Muscle of leg (tissue), 11 donors: Measurements from ENCODE around the gene NUP50. TPM values are rescaled to one million over a fixed set of nuclear protein-coding genes. Genes with fewer than 3 reads are reported as not detected.

Experiments used
- DNase-seq: peaks from one replicate; pipeline ENCODE4 v3.0.0; 2013
- H3K27ac ChIP-seq: one replicate; pipeline ENCODE4 v1.5.1; 2013; ENCODE audit warnings: mild to moderate bottlenecking, low read length, control low read depth
- H3K27me3 ChIP-seq: one replicate; pipeline ENCODE4 v1.6.1; 2013; ENCODE audit warnings: low read length; ENCODE audit not compliant: control insufficient read depth, insufficient read depth
- H3K36me3 ChIP-seq: one replicate; pipeline ENCODE4 v1.6.1; 2013; ENCODE audit warnings: low read length; ENCODE audit not compliant: control insufficient read depth, insufficient read depth
- H3K4me1 ChIP-seq: one replicate; pipeline ENCODE4 v1.6.1; 2013; ENCODE audit warnings: low read length; ENCODE audit not compliant: control insufficient read depth, insufficient read depth
- H3K4me3 ChIP-seq: one replicate; pipeline ENCODE4 v1.5.1; 2013; ENCODE audit warnings: low read length, control low read depth
- H3K9me3 ChIP-seq: replicated peaks from 2 replicates; pipeline ENCODE4 v1.6.1; 2013; ENCODE audit warnings: low read depth, low read length; ENCODE audit not compliant: control insufficient read depth
- WGBS: methylation state at CpG from one replicate; pipeline ENCODE4 v1.1.5; 2013; ENCODE audit warnings: missing lambda C conversion rate; ENCODE audit not compliant: insufficient coverage; 5-methylcytosine and 5-hydroxymethylcytosine counted together
- polyA plus RNA-seq, 8 donors: library from polyadenylated mRNA; unstranded; fragments of 120-200 nt; gene quantifications; one replicate each; pipeline versions ENCODE4 v1.2.1 to v1.2.3, GENCODE V29; 2013; ENCODE audit warnings: inconsistent platforms in 1 of 8, low replicate concordance in 1 of 8; ENCODE audit not compliant: insufficient read length in 8 of 8, insufficient read depth in 1 of 8
- total RNA-seq: library from RNA; stranded (reverse); fragments of 120-200 nt; gene quantifications from one replicate; pipeline ENCODE4 v1.2.4, GENCODE V29; 2013

The NUP50 gene
- total and polyA plus RNA-seq, 9 donors: 16.9 to 28.5 (median 21.2) TPM

DNA sequence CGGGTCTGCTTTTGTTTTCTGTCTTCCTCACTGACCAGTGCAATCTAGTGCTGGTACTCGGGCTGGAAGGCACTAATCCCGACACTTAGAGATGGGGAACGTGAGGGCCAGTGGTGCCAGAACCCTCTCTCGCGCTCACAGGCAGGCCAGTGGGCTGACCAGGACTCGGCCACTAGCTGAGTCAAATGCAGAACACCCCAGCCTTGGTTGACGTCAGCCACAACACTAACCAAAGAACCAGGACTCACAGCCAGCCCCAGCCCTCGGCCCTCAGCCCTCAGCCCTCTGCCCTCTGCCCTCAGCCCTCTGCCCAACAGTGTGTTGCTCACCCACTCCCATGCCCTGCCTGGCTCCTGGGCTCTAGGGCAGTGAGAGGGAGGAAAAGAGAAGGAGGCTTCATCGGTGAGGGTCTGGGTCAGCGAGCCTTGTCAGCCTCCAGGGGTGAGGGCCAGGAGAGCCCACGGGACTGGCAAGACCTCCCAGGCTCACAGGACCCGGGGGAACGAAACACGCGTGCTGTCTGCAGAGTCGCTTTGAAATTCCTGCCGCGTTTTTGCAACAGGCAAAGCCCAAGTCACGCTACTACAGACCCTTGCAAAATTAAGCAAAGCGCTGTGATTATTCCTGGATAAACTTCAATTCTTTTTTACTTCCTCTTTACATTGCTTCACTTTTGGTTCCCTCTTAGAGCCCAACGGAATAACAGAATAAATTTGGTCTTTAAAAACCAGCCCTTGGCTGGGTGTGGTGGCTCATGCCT, 49.4 kb downstream of the NUP50 start:
- peak overlapping the region; percentile 21 for H3K27ac ChIP-seq
- WGBS: 66% methylated on average over 14 of the region's 22 CpGs
- H3K4me1 ChIP-seq: peaks cover 36% of the 10 kb centered on the region
- H3K36me3 ChIP-seq: no peaks in the 10 kb centered on the region
- no peaks in the 10 kb centered on the region for H3K9me3 ChIP-seq
- peak; percentile 35 for DNase-seq
- peaks cover 12% of the 10 kb centered on the region for H3K27me3 ChIP-seq
- no peak overlapping the region for H3K4me3 ChIP-seq

DNA sequence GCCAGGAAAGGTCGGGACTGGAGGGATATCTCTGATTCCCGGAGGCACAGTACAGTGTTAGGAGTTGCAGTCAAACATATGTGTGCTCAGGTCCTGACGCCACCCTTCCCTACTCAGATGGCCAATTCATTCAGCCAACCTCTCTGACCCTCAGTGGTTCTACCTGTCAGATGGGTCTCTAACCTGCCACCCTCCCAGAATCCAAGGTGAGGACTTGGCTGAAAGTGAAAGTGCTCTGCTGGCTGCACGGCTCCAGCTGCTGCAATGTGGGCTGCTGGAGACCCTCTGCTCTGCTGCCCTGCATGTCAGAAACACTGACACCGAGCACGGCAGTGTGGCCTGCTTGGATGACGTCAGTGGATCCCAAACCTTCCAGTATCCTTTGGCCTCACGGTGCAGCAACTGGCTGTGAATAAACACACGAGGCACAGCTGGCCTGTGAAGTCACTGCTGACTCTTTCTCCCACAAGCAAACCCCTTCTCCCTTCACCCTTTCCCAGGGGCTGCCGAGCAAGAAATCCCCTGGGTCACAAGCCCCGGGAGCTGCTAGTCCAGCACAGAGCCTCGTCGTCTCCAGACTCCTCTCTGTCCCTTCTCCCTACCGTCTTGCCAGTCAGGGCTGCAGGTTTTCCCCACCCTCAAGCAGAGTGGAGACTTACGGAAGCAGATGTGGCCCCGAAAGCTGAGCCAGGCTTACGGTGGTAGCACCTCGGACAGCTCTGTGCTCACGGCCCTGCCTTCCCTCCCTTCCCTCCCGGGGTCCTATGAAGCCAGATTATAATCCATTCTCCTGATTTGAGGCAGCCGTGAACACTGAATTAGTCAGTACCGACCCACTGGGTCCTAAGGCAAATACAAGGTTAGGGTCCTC, 52.6 kb downstream of the NUP50 start:
- peak; percentile 44 for DNase-seq
- no peak overlapping the region for H3K27ac ChIP-seq
- H3K27me3 ChIP-seq: peaks cover 12% of the 10 kb centered on the region
- 22% methylated on average over 20 of the region's 22 CpGs for WGBS
- no peaks in the 10 kb centered on the region for H3K9me3 ChIP-seq
- no peak overlapping the region for H3K4me3 ChIP-seq
- peaks cover 17% of the 10 kb centered on the region for H3K4me1 ChIP-seq
- no peaks in the 10 kb centered on the region for H3K36me3 ChIP-seq

DNA sequence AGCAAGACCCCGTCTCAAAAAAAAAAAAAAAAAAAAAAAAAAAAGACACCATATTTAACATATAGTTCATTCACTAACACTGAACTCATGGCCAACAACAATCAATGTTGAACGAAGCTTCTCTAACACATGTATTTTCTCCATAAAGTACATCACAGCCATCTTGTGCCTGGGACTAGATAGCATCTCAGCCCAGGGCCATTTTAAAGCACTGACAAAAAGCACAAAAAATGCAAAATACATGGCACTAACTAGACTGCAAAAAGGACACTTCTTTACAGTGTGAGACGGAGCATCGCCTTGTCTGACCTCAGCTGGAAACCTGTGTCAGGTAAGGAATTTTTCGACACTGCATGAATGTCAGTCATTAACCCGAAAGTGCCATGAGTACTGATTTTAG, 53.6 kb downstream of the NUP50 start:
- peaks cover 8% of the 10 kb centered on the region for H3K4me1 ChIP-seq
- WGBS: 92% methylated on average over 4 of the region's 6 CpGs
- no peak for DNase-seq
- no peaks in the 10 kb centered on the region for H3K9me3 ChIP-seq
- H3K4me3 ChIP-seq: no peak overlapping the region
- no peak overlapping the region for H3K27ac ChIP-seq
- H3K36me3 ChIP-seq: no peaks in the 10 kb centered on the region
- H3K27me3 ChIP-seq: peaks cover 12% of the 10 kb centered on the region

DNA sequence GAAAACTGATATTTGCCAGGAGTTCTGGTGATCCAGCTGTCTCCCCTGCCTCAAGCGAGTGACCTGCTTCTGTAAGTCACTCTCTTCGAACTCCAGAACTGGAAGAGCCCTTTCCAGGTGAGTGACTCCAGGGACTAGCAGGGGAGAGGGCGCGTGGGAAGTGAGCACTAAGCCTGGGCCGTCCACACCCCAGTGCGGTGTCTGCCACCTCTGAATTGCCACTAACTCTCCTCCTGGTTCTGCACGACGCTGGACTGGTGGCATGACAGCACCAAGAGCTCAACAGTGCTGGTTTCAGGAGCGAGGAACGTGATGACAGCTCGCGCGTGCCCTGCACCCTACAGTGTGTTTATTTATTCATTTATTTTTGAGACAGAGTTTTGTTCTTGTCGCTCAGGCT, 54.1 kb downstream of the NUP50 start:
- H3K4me3 ChIP-seq: no peak overlapping the region
- WGBS: 90% methylated on average over 6 of the region's 14 CpGs
- H3K27ac ChIP-seq: no peak overlapping the region
- no peaks in the 10 kb centered on the region for H3K36me3 ChIP-seq
- H3K27me3 ChIP-seq: peaks cover 7% of the 10 kb centered on the region
- DNase-seq: no peak
- H3K9me3 ChIP-seq: no peaks in the 10 kb centered on the region
- peaks cover 6% of the 10 kb centered on the region for H3K4me1 ChIP-seq

DNA sequence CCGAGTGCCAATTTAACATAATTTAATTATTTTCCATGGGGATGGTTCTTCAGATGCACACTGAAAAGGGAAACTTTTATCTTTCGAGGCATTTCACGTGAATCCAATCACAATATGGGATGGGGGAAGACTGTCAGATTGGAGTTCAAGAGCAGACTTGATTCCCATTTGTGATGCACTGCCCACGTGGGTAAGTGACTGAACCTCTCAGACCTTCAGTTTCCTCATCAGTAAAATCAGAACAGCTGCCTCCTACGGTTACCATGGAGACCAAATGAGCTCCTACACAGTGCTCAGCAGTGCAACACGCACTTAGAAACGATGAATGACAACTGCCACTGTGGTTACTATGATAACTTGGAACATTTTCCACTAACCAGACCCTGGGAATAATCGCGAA, 55.3 kb downstream of the NUP50 start:
- H3K4me3 ChIP-seq: no peak overlapping the region
- no peak for DNase-seq
- no peaks in the 10 kb centered on the region for H3K9me3 ChIP-seq
- no peak overlapping the region for H3K27ac ChIP-seq
- no peaks in the 10 kb centered on the region for H3K27me3 ChIP-seq
- no peaks in the 10 kb centered on the region for H3K36me3 ChIP-seq
- 65% methylated on average over 4 of the region's 9 CpGs for WGBS
- H3K4me1 ChIP-seq: peaks cover 6% of the 10 kb centered on the region

DNA sequence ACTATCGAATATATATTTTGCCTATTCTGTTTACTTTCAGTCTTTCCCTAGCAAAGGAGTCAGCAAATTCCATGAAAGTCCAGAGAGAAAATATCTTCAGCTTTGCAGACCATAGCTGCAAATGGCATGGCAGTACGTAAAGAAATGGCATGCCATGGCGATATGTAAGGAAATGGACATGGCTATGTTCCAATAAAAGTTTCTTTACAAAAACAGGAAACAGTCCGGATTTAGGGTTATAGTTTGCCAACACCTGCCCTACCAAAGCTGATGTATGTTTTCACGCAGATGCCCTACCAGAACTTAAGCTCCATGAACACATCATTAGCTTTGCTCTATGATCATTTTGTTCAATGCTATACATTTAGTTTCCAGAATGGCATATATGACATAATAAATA, 57.5 kb downstream of the NUP50 start:
- Histone ChIP-seq H3K27ac (no peak overlapping the region), H3K4me1 (peaks cover 17% of the 10 kb centered on the region), H3K27me3 (no peaks in the 10 kb centered on the region), H3K4me3 (no peak overlapping the region), H3K9me3 (no peaks in the 10 kb centered on the region), H3K36me3 (no peaks in the 10 kb centered on the region)
- WGBS: 100% methylated on average over 1 of the region's 5 CpGs
- DNase-seq: no peak

DNA sequence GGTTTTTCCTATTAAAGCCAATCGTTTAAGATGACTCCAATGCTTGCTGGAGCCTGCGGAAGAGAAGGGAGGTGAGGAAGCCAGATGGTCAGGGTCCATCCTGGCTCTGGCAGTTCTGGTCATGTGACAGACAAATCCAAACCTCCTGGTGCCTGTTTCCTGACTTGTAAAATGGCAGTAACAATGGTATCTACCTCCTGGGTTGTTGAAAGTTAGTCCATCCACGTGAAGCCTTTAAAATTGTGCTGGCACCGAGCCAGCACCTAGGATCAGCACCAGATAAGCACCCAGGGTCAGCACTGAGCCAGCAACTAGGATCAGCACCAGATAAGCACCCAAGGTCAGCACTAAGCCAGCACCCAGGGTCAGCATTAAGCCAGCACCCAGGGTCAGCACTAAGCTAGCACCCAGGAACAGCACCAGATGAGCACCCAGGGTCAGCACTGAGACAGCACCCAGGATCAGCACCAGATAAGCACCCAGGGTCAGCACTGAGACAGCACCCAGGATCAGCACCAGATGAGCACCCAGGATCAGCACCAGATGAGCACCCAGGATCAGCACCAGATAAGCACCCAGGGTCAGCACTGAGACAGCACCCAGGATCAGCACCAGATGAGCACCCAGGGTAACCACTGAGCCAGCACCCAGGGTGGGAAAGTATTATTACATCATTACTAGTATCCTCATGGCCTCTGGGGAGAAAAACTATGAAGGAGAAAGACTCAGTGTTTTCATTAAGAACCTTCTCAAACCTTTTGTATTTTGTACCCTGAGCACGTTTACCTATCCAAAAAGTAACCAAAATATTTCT, 59.8 kb downstream of the NUP50 start:
- H3K27me3 ChIP-seq: no peaks in the 10 kb centered on the region
- 43% methylated on average over 4 of the region's 5 CpGs for WGBS
- DNase-seq: no peak
- H3K27ac ChIP-seq: no peak overlapping the region
- peaks cover 30% of the 10 kb centered on the region for H3K4me1 ChIP-seq
- no peaks in the 10 kb centered on the region for H3K9me3 ChIP-seq
- no peaks in the 10 kb centered on the region for H3K36me3 ChIP-seq
- no peak overlapping the region for H3K4me3 ChIP-seq

DNA sequence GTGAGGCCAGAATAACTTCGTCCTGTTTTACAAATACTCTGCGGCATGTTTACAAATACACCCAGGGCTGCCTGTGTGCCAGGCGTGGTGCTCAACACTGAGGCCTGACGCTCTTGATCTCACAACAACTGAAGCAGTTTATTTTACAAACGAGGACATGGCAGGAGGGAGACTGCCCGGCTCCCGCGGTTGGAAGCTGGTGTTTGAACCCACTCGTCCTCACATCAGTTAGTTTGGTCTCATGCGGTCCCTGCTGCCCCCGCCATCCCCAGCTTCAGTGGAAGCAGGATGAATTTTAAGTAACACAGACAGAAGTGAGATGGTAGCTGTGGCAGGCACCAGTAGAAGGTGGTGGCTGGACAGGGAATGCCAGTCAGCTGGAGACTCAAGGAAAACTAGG, 60.6 kb downstream of the NUP50 start:
- no peak overlapping the region for H3K4me3 ChIP-seq
- no peak for DNase-seq
- peaks cover 30% of the 10 kb centered on the region for H3K4me1 ChIP-seq
- no peaks in the 10 kb centered on the region for H3K27me3 ChIP-seq
- no peak overlapping the region for H3K27ac ChIP-seq
- H3K36me3 ChIP-seq: no peaks in the 10 kb centered on the region
- H3K9me3 ChIP-seq: no peaks in the 10 kb centered on the region
- 73% methylated on average over 11 of the region's 11 CpGs for WGBS

DNA sequence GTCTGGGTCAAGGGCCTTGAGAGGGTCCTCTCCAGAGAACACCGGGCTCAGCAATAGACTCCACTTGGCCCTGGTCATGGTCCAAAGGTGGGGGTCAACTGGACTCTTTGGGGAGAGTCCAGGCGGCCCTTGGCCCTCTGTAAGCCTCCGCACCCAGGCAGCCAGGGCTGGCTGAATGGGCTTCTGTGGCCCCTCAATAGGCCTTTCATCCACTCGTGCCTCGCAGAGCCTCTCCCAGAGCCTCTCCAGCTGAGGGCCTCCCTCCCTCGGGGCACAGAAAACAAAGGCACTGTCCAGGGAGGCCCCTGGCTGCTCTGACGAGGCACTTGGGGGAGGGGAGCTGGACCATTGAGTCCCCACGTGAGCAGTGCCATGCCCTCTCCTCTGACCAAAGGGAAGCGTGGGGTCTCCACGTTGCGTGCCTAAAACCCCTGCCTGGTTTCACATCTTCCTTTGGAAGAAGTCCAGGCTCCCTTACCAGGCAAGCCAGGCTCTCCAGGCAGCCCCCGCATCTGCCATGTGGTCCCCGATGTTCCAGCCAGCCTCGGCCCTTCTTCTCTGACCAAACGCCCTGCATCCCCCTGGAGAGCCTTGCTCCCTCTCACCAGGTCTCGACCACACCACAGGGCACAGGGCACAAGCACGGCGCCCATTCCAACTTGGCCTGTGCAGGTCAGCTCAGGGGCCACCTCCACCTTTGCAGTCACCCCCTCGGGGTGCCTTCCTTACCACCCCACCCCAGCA, 61.4 kb downstream of the NUP50 start:
- Histone ChIP-seq H3K27me3 (no peaks in the 10 kb centered on the region), H3K36me3 (no peaks in the 10 kb centered on the region), H3K27ac (no peak overlapping the region), H3K4me1 (peaks cover 30% of the 10 kb centered on the region), H3K9me3 (no peaks in the 10 kb centered on the region), H3K4me3 (no peak overlapping the region)
- WGBS: 83% methylated on average over 13 of the region's 19 CpGs
- DNase-seq: no peak
